HG02885 (cell line): ENCODE data around the gene RPS6KA3.
"Not testable (repeated sequence)": the region's sequence is repeated elsewhere in the genome, so short reads cannot be mapped to it uniquely, and the experiment has no call there.

ENCODE experiments used
- ATAC-seq: cut with Tn5 transposase; IDR thresholded peaks from one replicate; pipeline ENCODE4 v1.9.1; 2021; ENCODE audit warnings: mild to moderate bottlenecking; ENCODE audit not compliant: unreplicated experiment, poor library complexity

Gene RPS6KA3

GRCh38 chrX:20265726-20266681 lies 705 bp downstream of the RPS6KA3 start:
- peak; percentile 10 for ATAC-seq

GRCh38 chrX:20265221-20265725 lies 1.4 kb downstream of the RPS6KA3 start:
- peak; percentile 58 for ATAC-seq

DNA sequence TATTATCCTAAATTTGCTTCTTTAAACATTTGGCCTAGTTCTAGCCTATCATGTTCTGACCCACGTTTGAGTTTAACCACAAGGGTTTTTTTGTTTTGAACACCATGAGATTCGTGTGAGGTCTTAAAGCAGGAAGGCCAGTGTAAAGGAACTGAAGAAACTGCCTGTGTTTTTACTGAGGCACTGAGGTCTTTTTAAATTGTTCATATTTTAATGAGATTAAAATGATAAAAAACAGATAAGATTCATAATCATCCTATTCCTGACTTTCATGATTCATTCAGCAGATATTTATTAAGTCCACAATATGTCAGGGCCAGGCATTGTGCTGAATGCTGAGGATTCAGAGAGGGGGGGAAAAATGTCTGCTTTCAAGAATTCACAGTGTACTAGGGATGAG lies 3.2 kb downstream of the RPS6KA3 start:
- no peak for ATAC-seq

DNA sequence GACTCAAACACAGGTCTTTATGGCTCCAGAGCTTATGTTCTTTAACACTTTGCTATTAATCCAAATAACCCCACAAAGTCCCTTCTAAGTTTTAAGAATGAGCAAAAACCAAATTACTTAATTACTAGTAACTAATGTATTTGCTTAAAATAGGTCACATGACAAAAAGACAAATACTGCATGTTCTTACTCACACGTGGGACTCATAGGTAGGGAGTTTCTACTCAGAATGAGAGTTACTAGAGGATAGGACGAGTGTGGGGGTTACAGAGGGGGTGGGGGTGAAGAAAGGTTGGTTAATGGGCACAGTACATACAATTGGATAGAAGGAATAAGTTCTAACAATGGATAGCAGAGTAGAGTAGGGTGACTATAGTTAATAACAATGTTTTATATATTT lies 5.8 kb downstream of the RPS6KA3 start:
- ATAC-seq = no peak

DNA sequence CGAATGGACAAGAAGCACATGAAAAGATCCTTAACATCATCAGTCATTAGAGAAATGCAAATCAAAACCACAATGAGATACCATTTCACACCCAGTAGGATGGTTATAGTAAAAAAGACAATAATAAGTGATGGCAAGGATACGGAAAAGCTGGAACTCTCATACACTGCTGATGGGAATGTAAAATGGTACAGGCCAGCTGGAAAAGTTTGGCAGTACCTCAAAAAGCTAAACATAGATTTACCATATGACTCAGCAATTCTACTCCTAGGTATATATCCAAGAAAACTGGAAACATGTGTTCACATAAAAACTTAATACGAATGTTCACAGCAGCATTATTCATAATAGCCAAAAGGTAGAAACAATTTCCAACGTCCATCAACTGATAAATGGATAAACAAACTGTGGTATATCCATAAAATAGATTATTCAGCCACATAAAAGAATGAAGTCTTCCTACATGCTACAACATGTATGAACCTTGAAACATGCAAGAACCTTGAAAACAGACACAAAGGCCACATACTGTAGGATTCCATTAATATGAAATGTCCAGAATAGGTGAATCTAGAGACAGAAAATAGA lies 11.9 kb downstream of the RPS6KA3 start:
- no peak for ATAC-seq

DNA sequence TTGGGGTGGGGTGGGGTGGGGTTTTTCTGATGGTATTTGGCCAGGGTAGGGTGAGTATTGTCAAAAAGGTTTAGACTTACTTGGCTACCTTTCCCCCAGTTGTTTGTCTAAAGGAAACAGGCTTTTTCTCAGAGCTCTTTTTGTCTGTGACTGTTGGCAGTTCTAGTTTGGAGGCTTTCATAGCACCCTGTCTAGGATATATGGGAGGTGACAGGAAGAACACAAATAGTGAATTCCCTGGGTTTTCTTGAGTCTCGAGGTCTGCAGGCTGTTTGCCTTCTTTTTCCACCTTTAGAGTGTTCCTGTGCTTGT lies 13.5 kb downstream of the RPS6KA3 start:
- no peak for ATAC-seq

- peak; percentile 87 for ATAC-seq
Measured at GRCh38 chrX:20252381-20253231, 14.1 kb downstream of the RPS6KA3 start.

DNA sequence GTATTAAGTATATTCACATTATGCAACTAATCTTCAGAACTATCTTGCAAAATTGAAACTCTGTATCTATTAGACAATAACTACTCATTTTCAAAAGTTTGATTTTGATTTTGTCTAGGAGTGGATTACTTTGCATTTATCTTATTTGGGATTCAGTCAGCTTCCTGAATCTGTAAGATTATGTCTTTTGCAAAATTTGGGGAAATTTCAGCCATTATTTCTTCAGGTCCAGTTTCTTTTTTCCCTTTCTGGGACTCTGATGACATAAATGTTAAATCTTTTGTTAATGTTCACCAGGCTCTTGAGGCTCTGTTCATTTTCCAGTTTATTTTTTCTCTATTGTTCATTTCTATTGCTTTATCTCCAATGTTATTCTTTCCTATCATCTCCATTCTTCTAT lies 15.0 kb downstream of the RPS6KA3 start:
- ATAC-seq = no peak

GRCh38 chrX:20250146-20250545 lies 16.6 kb downstream of the RPS6KA3 start:
- not testable (repeated sequence) for ATAC-seq

DNA sequence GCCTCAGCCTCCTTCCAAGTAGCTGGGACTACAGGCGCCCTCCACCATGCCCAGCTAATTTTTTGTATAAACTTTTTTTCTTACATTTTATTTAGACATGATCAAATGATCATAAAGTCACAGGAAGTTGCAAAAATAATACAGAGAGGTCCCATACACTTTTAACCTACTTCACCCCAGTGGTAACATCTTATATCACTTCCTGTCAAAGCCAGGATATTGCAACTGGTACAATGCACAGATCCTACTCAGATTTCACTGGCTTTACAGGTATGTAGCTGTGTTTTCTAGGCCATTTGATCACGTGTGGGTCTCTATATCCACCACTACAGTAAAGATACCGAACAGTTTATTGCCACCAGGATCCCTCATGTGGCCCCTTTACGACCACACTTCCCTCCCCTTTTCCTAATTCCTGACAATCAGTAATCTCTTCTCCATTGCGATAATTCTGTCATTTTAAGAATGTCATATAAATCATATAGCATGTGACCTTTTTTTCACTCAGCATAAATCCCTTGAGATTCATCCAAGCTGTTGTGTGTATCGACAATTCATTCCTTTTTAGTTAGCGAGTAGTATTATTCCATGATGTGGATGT lies 18.0 kb downstream of the RPS6KA3 start:
- ATAC-seq = no peak

GRCh38 chrX:20244931-20245330 lies 21.8 kb downstream of the RPS6KA3 start:
- ATAC-seq = no peak

- no peak for ATAC-seq
Measured at GRCh38 chrX:20240201-20240600, 26.5 kb downstream of the RPS6KA3 start.

- no peak for ATAC-seq
Measured at GRCh38 chrX:20237864-20238263, 28.8 kb downstream of the RPS6KA3 start.

GRCh38 chrX:20235755-20236154 lies 31.0 kb downstream of the RPS6KA3 start:
- no peak for ATAC-seq

- no peak for ATAC-seq
Measured at GRCh38 chrX:20233336-20233735, 33.4 kb downstream of the RPS6KA3 start.

DNA sequence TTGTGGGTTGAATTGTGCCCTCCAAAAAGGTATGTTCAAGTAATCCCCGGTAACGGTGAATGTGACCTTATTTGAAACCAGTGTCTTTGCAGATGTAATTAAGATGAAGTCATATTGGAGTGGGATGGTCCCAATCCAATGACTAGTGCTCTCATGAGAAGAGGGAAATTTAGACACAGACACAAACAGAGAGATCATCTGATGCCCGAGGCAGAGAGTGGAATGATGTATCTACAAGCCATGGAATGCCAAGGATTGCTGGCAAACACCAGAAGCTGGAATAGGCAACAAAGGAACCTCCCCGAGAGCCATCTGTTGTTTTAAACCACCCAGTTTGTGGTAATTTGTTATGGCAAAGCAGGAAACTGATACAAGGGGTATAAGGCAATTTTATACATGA lies 35.1 kb downstream of the RPS6KA3 start:
- ATAC-seq = no peak

GRCh38 chrX:20230406-20230805 lies 36.3 kb downstream of the RPS6KA3 start:
- peak; percentile 72 for ATAC-seq

DNA sequence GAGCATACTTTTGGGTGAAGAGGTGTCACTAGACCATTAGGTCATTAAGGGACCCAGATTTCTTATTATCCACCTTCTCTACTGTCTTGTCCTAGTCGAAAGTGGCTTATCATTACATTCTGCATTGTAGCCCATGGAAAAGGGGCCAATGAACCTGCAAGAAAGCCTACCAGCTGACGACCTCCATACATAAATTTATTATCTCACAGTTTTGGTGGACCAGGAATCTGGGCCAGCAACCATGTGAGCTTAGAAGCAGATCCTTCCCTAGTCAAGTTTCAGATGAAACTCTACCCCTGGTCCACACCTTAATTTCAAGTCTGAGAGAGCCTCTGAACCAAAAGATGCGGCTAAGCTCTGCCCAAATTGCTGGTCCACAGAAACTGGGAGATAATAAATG lies 37.6 kb downstream of the RPS6KA3 start:
- no peak for ATAC-seq

GRCh38 chrX:20228245-20228644 lies 38.5 kb downstream of the RPS6KA3 start:
- no peak for ATAC-seq

GRCh38 chrX:20227116-20227515 lies 39.6 kb downstream of the RPS6KA3 start:
- ATAC-seq = no peak
